KOPT-K1 (cell line): Measurements from ENCODE around the gene CGA.
"Not testable (repeated sequence)": the region's sequence is repeated elsewhere in the genome, so short reads cannot be mapped to it uniquely, and the experiment has no call there.

Experiments
- H3K27ac ChIP-seq: fragments of 200-600 bp; sonication (generic); 2 replicates; pipeline ENCODE4 v1.5.1; 2016; ENCODE audit warnings: antibody characterized with exemption, mild to moderate bottlenecking, low read depth, low read length; ENCODE audit not compliant: poor library complexity, severe bottlenecking
- H3K36me3 ChIP-seq: fragments of 200-600 bp; sonication (generic); 2 replicates; pipeline ENCODE4 v1.5.1; 2017; ENCODE audit warnings: antibody characterized with exemption, mild to moderate bottlenecking, low read length, moderate library complexity; ENCODE audit not compliant: insufficient read depth
- H3K9me3 ChIP-seq: fragments of 200-600 bp; sonication (generic); 2 replicates; pipeline ENCODE4 v1.5.1; 2017; ENCODE audit warnings: antibody characterized with exemption, low read length, mild to moderate bottlenecking; ENCODE audit not compliant: insufficient read depth, poor library complexity, severe bottlenecking

Gene CGA

DNA sequence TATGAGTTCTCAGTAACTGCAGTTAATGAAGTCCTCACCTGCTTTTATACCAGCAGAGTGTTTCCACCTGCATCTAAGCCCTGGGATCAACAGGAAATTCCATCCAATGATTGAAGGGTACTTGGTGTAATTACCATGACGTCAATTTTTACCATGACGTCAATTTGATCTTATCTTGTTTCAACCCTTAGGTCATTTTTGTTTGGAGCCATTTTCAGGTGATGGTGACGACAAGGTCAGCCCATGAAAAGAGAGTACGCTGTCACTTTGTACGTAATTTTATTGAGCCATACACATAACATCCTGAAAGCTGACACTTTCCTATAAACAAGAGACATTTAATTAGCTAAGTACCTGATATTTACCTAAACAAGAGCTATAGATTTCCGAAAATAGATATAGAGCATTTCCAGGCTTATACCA, at the start of gene CGA:
Gene CGA, minus strand, starts transcription at position 20 of the 423 bp plus-strand sequence. CDS start 6,906 bp downstream, outside the sequence.
- H3K36me3 ChIP-seq: no peaks in the 10 kb centered on the region
- H3K27ac ChIP-seq: no peak within 1 kb of the TSS
- no peaks in the 10 kb centered on the region for H3K9me3 ChIP-seq

DNA sequence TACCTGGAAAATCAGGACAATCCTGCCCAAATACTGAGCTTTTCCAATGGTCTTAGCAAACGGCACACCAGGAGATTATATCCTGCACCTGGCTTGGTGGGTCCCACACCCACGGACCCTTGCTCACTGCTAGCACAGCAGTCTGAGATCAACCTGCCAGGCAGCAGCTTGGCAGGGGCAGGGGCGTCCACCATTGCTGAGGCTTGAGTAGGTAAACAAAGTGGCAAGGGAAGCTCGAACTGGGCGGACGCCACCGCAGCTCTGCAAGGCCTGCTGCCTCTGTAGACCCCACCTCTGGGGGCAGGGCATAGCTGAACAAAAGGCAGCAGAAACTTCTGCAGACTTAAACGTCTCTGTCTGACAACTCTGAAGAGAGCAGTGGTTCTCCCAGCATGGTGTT, 45.0 kb upstream of the CGA start:
- not testable (repeated sequence) for H3K36me3 ChIP-seq, H3K27ac ChIP-seq, H3K9me3 ChIP-seq

- Histone ChIP-seq H3K36me3 (no peaks in the 10 kb centered on the region), H3K27ac (no peak overlapping the region), H3K9me3 (no peaks in the 10 kb centered on the region)
Measured at GRCh38 chr6:87139236-87139635, 44.3 kb upstream of the CGA start.

DNA sequence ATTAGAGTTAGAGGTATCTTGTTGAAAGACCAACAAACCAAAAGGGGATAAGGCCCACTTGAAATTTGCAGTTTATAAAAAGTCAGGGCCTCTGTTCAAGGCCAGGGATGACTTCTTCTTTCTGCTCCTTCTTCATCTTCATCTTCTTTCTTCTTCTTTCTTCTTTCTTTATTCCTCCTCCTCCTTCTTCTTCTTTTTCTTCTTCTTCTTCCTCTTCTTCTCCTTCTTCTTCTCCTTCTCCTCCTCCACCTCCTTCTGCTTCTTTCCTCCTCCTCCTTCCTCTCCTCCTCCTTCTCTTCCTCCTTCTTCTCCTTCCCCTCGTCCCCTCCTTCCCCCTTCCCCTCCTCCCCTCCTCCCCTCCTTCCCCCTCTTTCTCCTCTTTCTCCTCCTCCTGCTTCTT, 42.1 kb upstream of the CGA start:
- Histone ChIP-seq H3K27ac (no peak overlapping the region), H3K9me3 (no peaks in the 10 kb centered on the region), H3K36me3 (no peaks in the 10 kb centered on the region)

DNA sequence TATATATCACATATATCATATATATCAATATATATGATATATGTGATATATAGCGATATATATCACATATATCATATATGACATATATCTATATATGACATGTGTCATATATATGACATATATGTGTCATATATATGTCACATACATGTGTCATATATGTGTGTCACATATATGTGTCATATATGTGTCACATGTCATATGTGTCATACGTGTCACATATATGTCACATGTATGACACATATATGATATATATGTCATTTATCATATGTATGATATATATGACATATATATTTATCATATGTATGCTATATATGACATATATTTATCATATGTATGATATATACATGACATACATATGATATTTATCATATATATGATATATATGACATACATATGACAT, 32.8 kb upstream of the CGA start:
- Histone ChIP-seq H3K27ac (no peak overlapping the region), H3K36me3 (no peaks in the 10 kb centered on the region), H3K9me3 (no peaks in the 10 kb centered on the region)

- peaks cover 7% of the 10 kb centered on the region for H3K9me3 ChIP-seq
- H3K27ac ChIP-seq: no peak overlapping the region
- H3K36me3 ChIP-seq: no peaks in the 10 kb centered on the region
Measured at GRCh38 chr6:87126501-87126900, 31.6 kb upstream of the CGA start.

GRCh38 chr6:87124074-87124473, 29.2 kb upstream of the CGA start:
- peaks cover 7% of the 10 kb centered on the region for H3K9me3 ChIP-seq
- H3K27ac ChIP-seq: no peak overlapping the region
- no peaks in the 10 kb centered on the region for H3K36me3 ChIP-seq

GRCh38 chr6:87122477-87122876, 27.6 kb upstream of the CGA start:
- no peaks in the 10 kb centered on the region for H3K36me3 ChIP-seq
- no peak overlapping the region for H3K27ac ChIP-seq
- peaks cover 7% of the 10 kb centered on the region for H3K9me3 ChIP-seq

DNA sequence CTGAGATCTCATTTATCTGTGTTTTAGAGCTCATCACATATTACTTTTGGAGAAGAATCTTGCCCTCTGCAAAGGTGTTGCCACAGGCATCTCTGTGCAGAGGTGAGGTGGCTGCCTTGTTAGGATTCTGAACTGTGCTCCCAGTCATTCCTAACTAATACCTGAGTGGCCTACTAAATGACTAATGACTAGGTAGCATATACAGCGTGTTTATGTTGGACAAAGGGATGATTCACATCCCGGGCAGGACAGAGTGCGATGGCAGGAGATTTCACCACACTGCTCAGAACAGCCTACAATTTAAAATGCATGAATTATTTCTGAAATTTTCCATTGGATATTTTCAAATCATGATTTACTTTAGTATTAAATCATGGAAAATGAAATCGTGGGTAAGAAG, 23.1 kb upstream of the CGA start:
- no peaks in the 10 kb centered on the region for H3K36me3 ChIP-seq
- H3K9me3 ChIP-seq: peaks cover 7% of the 10 kb centered on the region
- H3K27ac ChIP-seq: no peak overlapping the region

DNA sequence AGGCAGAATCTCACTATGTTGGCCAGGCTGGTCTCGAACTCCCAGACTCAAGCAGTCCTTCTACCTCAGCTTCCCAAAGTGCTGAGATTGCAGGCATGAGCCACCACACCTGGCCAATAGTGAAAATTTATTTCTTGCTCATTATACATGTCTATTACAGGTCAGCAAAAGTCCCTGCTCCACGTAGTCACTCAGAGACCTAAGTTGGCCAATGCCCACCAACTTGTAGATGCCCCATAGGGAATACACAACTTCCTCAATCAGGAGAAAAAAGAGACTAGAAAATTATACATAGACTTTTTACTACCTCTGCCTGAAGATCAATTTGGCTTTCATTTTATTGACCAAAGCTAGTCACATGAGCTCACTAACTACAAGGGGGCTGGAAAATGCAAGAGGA, 22.0 kb upstream of the CGA start:
- Histone ChIP-seq H3K9me3 (peaks cover 3% of the 10 kb centered on the region), H3K27ac (no peak overlapping the region), H3K36me3 (no peaks in the 10 kb centered on the region)

DNA sequence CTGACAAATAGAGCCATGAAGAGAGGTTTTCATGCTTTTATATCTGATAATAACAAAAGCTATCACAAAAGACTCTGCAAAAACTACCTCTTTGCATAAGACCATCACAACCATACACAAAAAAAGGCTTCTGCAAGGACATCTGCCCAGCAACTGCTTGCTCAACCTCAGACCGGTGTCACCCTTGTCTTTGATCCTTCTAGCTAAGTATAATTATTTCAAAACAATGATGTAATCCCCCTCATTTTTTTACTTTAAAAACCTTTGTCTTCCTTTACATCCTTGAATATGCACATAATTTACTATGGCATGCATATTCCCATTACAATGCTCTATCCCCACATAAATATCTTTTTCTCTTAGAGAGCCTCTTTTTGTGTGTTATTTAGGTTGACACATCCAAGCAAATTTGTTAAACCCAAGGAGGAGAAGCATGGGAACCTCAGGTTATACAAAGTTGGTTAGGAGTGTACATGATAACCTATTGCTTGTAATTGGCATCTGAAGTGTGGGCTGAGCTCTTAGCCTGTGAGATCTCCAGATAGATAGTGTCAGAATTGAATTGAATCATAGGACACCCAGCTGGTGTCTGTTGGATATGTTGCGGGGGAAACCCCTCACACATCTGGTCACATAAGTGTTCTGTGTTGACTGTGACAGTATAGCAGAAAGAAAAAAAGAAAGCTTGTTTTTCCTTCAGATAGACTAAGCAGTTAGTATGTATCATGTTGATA, 20.7 kb upstream of the CGA start:
- Histone ChIP-seq H3K27ac (no peak overlapping the region), H3K9me3 (no peaks in the 10 kb centered on the region), H3K36me3 (no peaks in the 10 kb centered on the region)

DNA sequence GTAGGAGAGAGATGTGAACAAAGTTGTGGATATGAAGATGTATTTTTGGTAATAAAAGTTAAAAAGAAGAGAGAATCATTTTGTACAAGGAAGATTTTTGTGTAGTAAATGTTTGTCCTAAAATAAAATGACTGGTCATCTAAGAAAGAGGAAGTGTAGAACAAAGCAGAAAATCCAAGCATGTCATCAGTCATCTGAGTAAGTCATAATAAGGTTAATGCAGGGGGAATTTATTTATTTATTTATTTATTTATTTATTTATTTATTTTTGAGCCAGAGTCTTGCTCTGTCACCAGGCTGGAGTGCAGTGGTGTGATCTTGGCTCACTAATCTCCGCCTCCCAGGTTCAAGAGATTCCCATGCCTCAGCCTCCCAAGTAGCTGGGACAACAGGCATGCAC, 15.7 kb upstream of the CGA start:
- Histone ChIP-seq H3K27ac (no peak overlapping the region), H3K36me3 (no peaks in the 10 kb centered on the region), H3K9me3 (peaks cover 6% of the 10 kb centered on the region)

- Histone ChIP-seq H3K27ac (no peak overlapping the region), H3K36me3 (no peaks in the 10 kb centered on the region), H3K9me3 (peaks cover 6% of the 10 kb centered on the region)
Measured at GRCh38 chr6:87105823-87106222, 10.9 kb upstream of the CGA start.

DNA sequence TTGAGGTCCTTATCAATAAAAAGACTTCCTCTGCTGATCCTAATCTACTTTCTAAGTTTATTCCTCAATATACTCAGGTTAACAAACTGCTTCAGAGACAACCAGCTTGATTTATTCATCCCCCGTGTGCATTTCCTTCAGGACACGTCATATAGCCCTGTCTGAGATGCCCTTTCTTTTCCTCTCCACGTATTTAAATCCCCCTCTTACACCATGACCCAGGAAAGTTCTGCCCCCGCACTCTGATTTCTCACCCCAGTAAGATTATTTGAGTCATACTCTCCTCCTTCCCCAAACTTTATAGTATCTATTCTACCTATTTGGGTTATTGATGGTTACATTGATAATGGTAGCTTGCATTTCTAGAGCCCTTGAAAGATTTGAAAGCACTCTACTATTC, 9.8 kb upstream of the CGA start:
- no peaks in the 10 kb centered on the region for H3K36me3 ChIP-seq
- peaks cover 6% of the 10 kb centered on the region for H3K9me3 ChIP-seq
- H3K27ac ChIP-seq: no peak overlapping the region

- H3K9me3 ChIP-seq: peaks cover 2% of the 10 kb centered on the region
- no peak overlapping the region for H3K27ac ChIP-seq
- no peaks in the 10 kb centered on the region for H3K36me3 ChIP-seq
Measured at GRCh38 chr6:87103977-87104601, 9.2 kb upstream of the CGA start.

- H3K9me3 ChIP-seq: no peaks in the 10 kb centered on the region
Measured at GRCh38 chr6:87102151-87102621, 7.3 kb upstream of the CGA start.

More at GRCh38 chr6:87102151-87102621, 7.3 kb upstream of the CGA start:
- H3K27ac ChIP-seq: no peak overlapping the region
- no peaks in the 10 kb centered on the region for H3K36me3 ChIP-seq
